Left ventricle myocardium inferior (tissue), 1 donor: Measurements from ENCODE around the gene ADH6. TPM values are rescaled to one million over a fixed set of nuclear protein-coding genes. Genes with fewer than 3 reads are reported as not detected.

ENCODE experiments used
- DNase-seq: peaks from one replicate; pipeline ENCODE4 v3.0.0-alpha.2; 2020
- H3K27ac ChIP-seq: fragments of 200-600 bp; replicated peaks from 2 replicates; pipeline ENCODE4 v1.8.0; 2021
- H3K27me3 ChIP-seq: fragments of 200-600 bp; 2 replicates; pipeline ENCODE4 v1.8.0; 2021; ENCODE audit warnings: low read depth
- H3K36me3 ChIP-seq: fragments of 200-600 bp; 2 replicates; pipeline ENCODE4 v1.8.0; 2021
- H3K4me1 ChIP-seq: fragments of 200-600 bp; 2 replicates; pipeline ENCODE4 v1.8.0; 2021
- H3K4me3 ChIP-seq: fragments of 200-600 bp; 2 replicates; pipeline ENCODE4 v1.8.0; 2021; ENCODE audit warnings: mild to moderate bottlenecking, moderate library complexity
- H3K9me3 ChIP-seq: fragments of 200-600 bp; replicated peaks from 2 replicates; pipeline ENCODE4 v1.8.0; 2021
- CTCF ChIP-seq: fragments of 200-600 bp; IDR thresholded peaks from 2 replicates; pipeline ENCODE4 v1.8.0; 2021; ENCODE audit warnings: antibody characterized with exemption, mild to moderate bottlenecking, borderline replicate concordance
- intact Hi-C: fragments of 100-400 bp; cut with micrococcal nuclease; formaldehyde crosslinking; loops from one replicate; pipeline ENCODE4 v1.11.0; 2022
- long read RNA-seq: library from polyadenylated mRNA; unstranded; transcript quantifications from one replicate; pipeline ENCODE4 v2.0.0, GENCODE V29; 2021
- total RNA-seq: library from RNA; stranded (reverse); fragmentation: NEBNext Ultra II Directional; extraction: Animal tissue kit (Norgen Biotek cat#: 25700); gene quantifications from one replicate; pipeline ENCODE4 v1.2.1, GENCODE V29; 2021
- donor health status: DM: no; HTN: yes; CAD: no; lungs with severe emphysema.

ADH6 gene
- total RNA-seq: not detected
- long read RNA-seq: 0 reads

DNA sequence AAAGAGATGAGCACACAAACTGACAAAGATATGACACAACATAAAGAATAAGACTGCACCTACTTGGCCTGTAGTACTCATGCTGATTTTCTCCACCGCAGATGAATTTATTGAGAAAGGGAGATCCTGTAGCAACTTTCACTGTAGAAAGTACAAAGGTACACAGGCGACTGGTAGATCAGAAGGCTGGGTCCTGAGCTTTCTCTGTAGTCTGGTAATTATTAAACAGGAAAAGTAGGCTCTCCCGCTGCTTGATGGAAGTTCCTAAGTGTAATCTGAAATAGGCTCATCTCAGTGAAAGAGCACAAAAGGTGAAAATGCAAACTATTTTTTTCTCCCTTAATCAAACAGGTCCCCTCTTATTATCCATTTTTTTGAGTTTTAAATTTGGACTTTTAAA, at the start of gene ADH6:
TSS of gene ADH6 (minus strand) at position 175 of the 400 bp plus-strand sequence. CDS start at position 81, 94 bp downstream.
- intact Hi-C loops: no loop called here
- Histone ChIP-seq H3K27ac (no peak within 1 kb of the TSS), H3K27me3 (no peaks in the 10 kb centered on the region), H3K9me3 (peaks cover under 1% of the 10 kb centered on the region), H3K4me3 (no peak within 1 kb of the TSS), H3K4me1 (no peaks in the 10 kb centered on the region), H3K36me3 (no peaks in the 10 kb centered on the region)
- no peak for TF ChIP-seq CTCF
- no peak for DNase-seq

DNA sequence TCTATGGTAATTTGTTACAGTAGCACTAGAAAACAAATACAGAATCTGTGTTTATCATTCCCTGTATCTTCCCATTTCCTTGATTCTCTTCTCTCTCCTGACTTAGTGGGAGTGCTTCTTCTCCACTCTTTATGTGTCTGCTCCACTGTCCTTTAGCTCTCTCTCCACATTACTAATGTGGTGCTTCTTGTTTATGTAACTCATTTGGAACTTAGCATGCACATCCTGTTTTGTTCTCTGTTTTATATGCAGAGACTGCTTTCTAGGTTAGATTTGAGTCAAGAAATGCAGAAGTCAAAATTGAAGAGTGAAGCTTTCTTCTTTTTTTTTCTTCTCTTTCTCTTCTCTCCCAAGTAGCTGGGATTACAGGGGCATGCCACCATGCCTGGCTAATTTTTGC, 45.9 kb upstream of the ADH6 start:
- intact Hi-C loops: no loop called here
- Histone ChIP-seq H3K27ac (no peak overlapping the region), H3K36me3 (no peaks in the 10 kb centered on the region), H3K4me3 (no peak overlapping the region), H3K9me3 (peaks cover 21% of the 10 kb centered on the region), H3K27me3 (no peaks in the 10 kb centered on the region), H3K4me1 (no peaks in the 10 kb centered on the region)
- no peak for TF ChIP-seq CTCF
- no peak for DNase-seq

DNA sequence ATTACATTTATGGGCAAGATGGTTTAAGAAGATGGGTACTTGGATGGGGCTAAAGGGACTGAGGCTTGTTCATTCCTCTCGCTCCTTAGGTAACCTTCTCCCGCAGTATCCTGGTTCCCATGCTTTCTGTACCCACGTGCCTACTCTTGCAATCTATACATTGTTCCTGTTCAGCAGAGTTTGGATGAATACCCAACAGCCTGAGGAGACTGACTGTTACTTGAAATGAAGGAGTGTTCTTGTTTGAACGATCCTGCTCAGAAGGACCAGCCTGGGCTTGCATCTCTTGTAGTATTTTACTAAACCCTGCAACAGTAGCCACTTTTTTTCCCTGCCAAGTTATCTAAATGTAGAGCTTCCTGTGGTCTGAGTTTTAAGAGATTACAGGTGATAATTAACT, 33.7 kb upstream of the ADH6 start:
- Histone ChIP-seq H3K9me3 (peaks cover 7% of the 10 kb centered on the region), H3K4me1 (no peaks in the 10 kb centered on the region), H3K27me3 (no peaks in the 10 kb centered on the region), H3K36me3 (no peaks in the 10 kb centered on the region), H3K27ac (no peak overlapping the region), H3K4me3 (no peak overlapping the region)
- intact Hi-C loops: no loop called here
- TF ChIP-seq CTCF: no peak
- DNase-seq: no peak

DNA sequence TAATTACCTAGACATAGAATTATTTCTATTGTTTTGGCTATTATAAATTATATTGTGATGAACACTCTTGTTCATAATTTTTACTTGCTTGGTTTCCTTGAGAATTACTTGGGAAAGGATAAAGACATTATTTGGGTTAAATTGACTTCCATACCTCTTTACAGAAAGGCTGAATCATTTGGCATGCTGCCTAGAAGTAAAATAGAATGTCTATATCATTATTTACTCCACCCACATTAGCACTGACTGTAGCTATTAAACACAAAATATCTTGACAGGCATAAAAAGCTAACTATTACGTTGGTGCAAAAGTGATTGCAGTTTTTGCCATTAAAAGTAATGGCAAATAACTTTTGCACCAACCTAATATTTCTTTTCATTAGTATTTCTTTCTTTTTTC, 29.7 kb upstream of the ADH6 start:
- no peak for DNase-seq
- Histone ChIP-seq H3K36me3 (no peaks in the 10 kb centered on the region), H3K27me3 (no peaks in the 10 kb centered on the region), H3K27ac (no peak overlapping the region), H3K4me1 (no peaks in the 10 kb centered on the region), H3K4me3 (no peak overlapping the region), H3K9me3 (peaks cover 29% of the 10 kb centered on the region)
- TF ChIP-seq CTCF: no peak
- intact Hi-C loops: no loop called here

GRCh38 chr4:99235955-99236354, 16.9 kb upstream of the ADH6 start:
- no peaks in the 10 kb centered on the region for H3K27me3 ChIP-seq
- no peaks in the 10 kb centered on the region for H3K4me1 ChIP-seq
- H3K4me3 ChIP-seq: no peak overlapping the region
- intact Hi-C loops: no loop called here
- no peaks in the 10 kb centered on the region for H3K36me3 ChIP-seq
- H3K27ac ChIP-seq: no peak overlapping the region
- H3K9me3 ChIP-seq: peaks cover 25% of the 10 kb centered on the region
- DNase-seq: no peak
- no peak for TF ChIP-seq CTCF
